T-helper 1 cell treated with Interleukin-12 subunit alpha and Interleukin-12 subunit beta and Interleukin-4 antibody, amounts not matched to agents 30 μg/mL and 1 μg/mL, for 36 hours (primary cell): ENCODE data around the gene CC2D2A.

Experiments
- H3K27ac Mint-ChIP-seq: one replicate; pipeline ENCODE4 v1.8.0; 2021; ENCODE audit warnings: mild to moderate bottlenecking, mixed read lengths
- H3K27me3 Mint-ChIP-seq: one replicate; pipeline ENCODE4 v1.8.0; 2021; ENCODE audit warnings: low read depth, mixed read lengths
- H3K36me3 Mint-ChIP-seq: one replicate; pipeline ENCODE4 v1.8.0; 2021; ENCODE audit warnings: low read depth, mixed read lengths
- H3K4me1 Mint-ChIP-seq: one replicate; pipeline ENCODE4 v1.8.0; 2021; ENCODE audit warnings: low read depth, mixed read lengths
- H3K4me3 Mint-ChIP-seq: one replicate; pipeline ENCODE4 v1.8.0; 2021; ENCODE audit warnings: mild to moderate bottlenecking, moderate library complexity, mixed read lengths
- H3K9me3 Mint-ChIP-seq: one replicate; pipeline ENCODE4 v1.8.0; 2021; ENCODE audit warnings: mixed read lengths

CC2D2A gene

GRCh38 chr4:15550491-15550890, 80.8 kb downstream of the CC2D2A start:
- no peaks in the 10 kb centered on the region for H3K9me3 Mint-ChIP-seq
- no peaks in the 10 kb centered on the region for H3K27me3 Mint-ChIP-seq
- peaks cover 6% of the 10 kb centered on the region for H3K4me1 Mint-ChIP-seq
- no peak overlapping the region for H3K4me3 Mint-ChIP-seq
- H3K27ac Mint-ChIP-seq = no peak overlapping the region
- peaks cover 5% of the 10 kb centered on the region for H3K36me3 Mint-ChIP-seq

GRCh38 chr4:15551740-15552446, 82.2 kb downstream of the CC2D2A start:
- H3K27me3 Mint-ChIP-seq = no peaks in the 10 kb centered on the region
- no peaks in the 10 kb centered on the region for H3K9me3 Mint-ChIP-seq
- no peak overlapping the region for H3K27ac Mint-ChIP-seq
- peaks cover 3% of the 10 kb centered on the region for H3K4me1 Mint-ChIP-seq
- H3K36me3 Mint-ChIP-seq = peaks cover 2% of the 10 kb centered on the region
- H3K4me3 Mint-ChIP-seq = no peak overlapping the region

- Mint-ChIP-seq H3K27me3 (no peaks in the 10 kb centered on the region), H3K9me3 (no peaks in the 10 kb centered on the region), H3K27ac (no peak overlapping the region), H3K4me1 (no peaks in the 10 kb centered on the region), H3K4me3 (no peak overlapping the region), H3K36me3 (no peaks in the 10 kb centered on the region)
These were observed 83.1 kb downstream of the CC2D2A start for GRCh38 chr4:15552557-15553362.

GRCh38 chr4:15556511-15557092, 86.9 kb downstream of the CC2D2A start:
- Mint-ChIP-seq H3K9me3 (no peaks in the 10 kb centered on the region), H3K27me3 (no peaks in the 10 kb centered on the region), H3K27ac (no peak overlapping the region), H3K4me1 (no peaks in the 10 kb centered on the region), H3K36me3 (no peaks in the 10 kb centered on the region), H3K4me3 (no peak overlapping the region)

GRCh38 chr4:15557786-15558550, 88.3 kb downstream of the CC2D2A start:
- no peaks in the 10 kb centered on the region for H3K36me3 Mint-ChIP-seq
- H3K9me3 Mint-ChIP-seq = no peaks in the 10 kb centered on the region
- H3K27ac Mint-ChIP-seq = no peak overlapping the region
- H3K4me3 Mint-ChIP-seq = no peak overlapping the region
- no peaks in the 10 kb centered on the region for H3K27me3 Mint-ChIP-seq
- H3K4me1 Mint-ChIP-seq = no peaks in the 10 kb centered on the region

- Mint-ChIP-seq H3K27ac (no peak overlapping the region), H3K36me3 (no peaks in the 10 kb centered on the region), H3K4me1 (no peaks in the 10 kb centered on the region), H3K27me3 (no peaks in the 10 kb centered on the region), H3K9me3 (no peaks in the 10 kb centered on the region), H3K4me3 (no peak overlapping the region)
These were observed 88.9 kb downstream of the CC2D2A start for GRCh38 chr4:15558561-15558960.

GRCh38 chr4:15562114-15562513, 92.4 kb downstream of the CC2D2A start:
- no peak overlapping the region for H3K27ac Mint-ChIP-seq
- no peaks in the 10 kb centered on the region for H3K27me3 Mint-ChIP-seq
- no peaks in the 10 kb centered on the region for H3K9me3 Mint-ChIP-seq
- H3K4me1 Mint-ChIP-seq = no peaks in the 10 kb centered on the region
- H3K4me3 Mint-ChIP-seq = no peak overlapping the region
- no peaks in the 10 kb centered on the region for H3K36me3 Mint-ChIP-seq

- Mint-ChIP-seq H3K9me3 (no peaks in the 10 kb centered on the region), H3K27ac (no peak overlapping the region), H3K27me3 (no peaks in the 10 kb centered on the region), H3K36me3 (no peaks in the 10 kb centered on the region), H3K4me1 (no peaks in the 10 kb centered on the region), H3K4me3 (no peak overlapping the region)
These were observed 92.9 kb downstream of the CC2D2A start for GRCh38 chr4:15562623-15563022.

GRCh38 chr4:15563871-15564270, 94.2 kb downstream of the CC2D2A start:
- Mint-ChIP-seq H3K27ac (no peak overlapping the region), H3K4me3 (no peak overlapping the region), H3K27me3 (no peaks in the 10 kb centered on the region), H3K4me1 (no peaks in the 10 kb centered on the region), H3K9me3 (no peaks in the 10 kb centered on the region), H3K36me3 (peaks cover 2% of the 10 kb centered on the region)

- no peaks in the 10 kb centered on the region for H3K27me3 Mint-ChIP-seq
- H3K4me3 Mint-ChIP-seq = no peak overlapping the region
- H3K36me3 Mint-ChIP-seq = peaks cover 2% of the 10 kb centered on the region
- no peaks in the 10 kb centered on the region for H3K4me1 Mint-ChIP-seq
- H3K9me3 Mint-ChIP-seq = no peaks in the 10 kb centered on the region
- H3K27ac Mint-ChIP-seq = no peak overlapping the region
These were observed 99.1 kb downstream of the CC2D2A start for GRCh38 chr4:15568821-15569220.

- no peak overlapping the region for H3K27ac Mint-ChIP-seq
- no peak overlapping the region for H3K4me3 Mint-ChIP-seq
- H3K4me1 Mint-ChIP-seq = no peaks in the 10 kb centered on the region
- no peaks in the 10 kb centered on the region for H3K27me3 Mint-ChIP-seq
- peaks cover 2% of the 10 kb centered on the region for H3K36me3 Mint-ChIP-seq
- H3K9me3 Mint-ChIP-seq = no peaks in the 10 kb centered on the region
These were observed 100.1 kb downstream of the CC2D2A start for GRCh38 chr4:15569746-15570145.

GRCh38 chr4:15575966-15576365, 106.3 kb downstream of the CC2D2A start:
- Mint-ChIP-seq H3K9me3 (no peaks in the 10 kb centered on the region), H3K4me1 (no peaks in the 10 kb centered on the region), H3K27ac (no peak overlapping the region), H3K36me3 (no peaks in the 10 kb centered on the region), H3K4me3 (no peak overlapping the region), H3K27me3 (no peaks in the 10 kb centered on the region)

GRCh38 chr4:15577508-15577907, 107.8 kb downstream of the CC2D2A start:
- Mint-ChIP-seq H3K36me3 (no peaks in the 10 kb centered on the region), H3K27me3 (no peaks in the 10 kb centered on the region), H3K4me3 (no peak overlapping the region), H3K9me3 (no peaks in the 10 kb centered on the region), H3K4me1 (no peaks in the 10 kb centered on the region), H3K27ac (no peak overlapping the region)

GRCh38 chr4:15584785-15585184, 115.1 kb downstream of the CC2D2A start:
- Mint-ChIP-seq H3K27me3 (no peaks in the 10 kb centered on the region), H3K4me1 (no peaks in the 10 kb centered on the region), H3K27ac (no peak overlapping the region), H3K9me3 (no peaks in the 10 kb centered on the region), H3K4me3 (no peak overlapping the region), H3K36me3 (no peaks in the 10 kb centered on the region)
